ENCODE results near the gene LMOD3.

GRCh38 chr3:69103123-69103522 is 19.3 kb downstream of the LMOD3 start:
- TF ChIP-seq CTCF (IDR thresholded peaks at IDR 0.05): no peak
- TF ChIP-seq POLR2A (IDR thresholded peaks at IDR 0.05): no peak

All from adrenal gland (tissue), 5 donors.